ENCODE results near the gene PPM1A. TPM values are rescaled to one million over a fixed set of nuclear protein-coding genes. Genes with fewer than 3 reads are reported as not detected.
A peak's percentile ranks its signal among the peaks of the same experiment; 100 is the strongest.

The PPM1A gene
- total RNA-seq, 1 donor from 2014 or later: 35.5 TPM

- Histone ChIP-seq H3K36me3 (ENCODE audit: control insufficient read depth, insufficient read depth, low read length) (no peaks in the 10 kb centered on the region), H3K4me3 (ENCODE audit: low read depth, low read length) (peak overlapping the region; percentile 70), H3K27me3 (ENCODE audit: control insufficient read depth, insufficient read depth, low read length) (no peaks in the 10 kb centered on the region)
- DNase-seq (ENCODE audit: low read depth): peak; percentile 26
- no peak for TF ChIP-seq CTCF (IDR thresholded peaks at IDR 0.05; ENCODE audit: insufficient read depth, low read length, severe bottlenecking)
- FAIRE-seq: no peak
Measured at GRCh38 chr14:60249321-60250256, 568 bp downstream of the PPM1A start.

- FAIRE-seq: no peak
- TF ChIP-seq CTCF (IDR thresholded peaks at IDR 0.05; ENCODE audit: insufficient read depth, low read length, severe bottlenecking): no peak
- H3K4me3 ChIP-seq (ENCODE audit: low read depth, low read length): peak overlapping the region; percentile 70
- DNase-seq (ENCODE audit: low read depth): peak; percentile 45
- H3K36me3 ChIP-seq (ENCODE audit: control insufficient read depth, insufficient read depth, low read length): no peaks in the 10 kb centered on the region
- H3K27me3 ChIP-seq (ENCODE audit: control insufficient read depth, insufficient read depth, low read length): no peaks in the 10 kb centered on the region
Measured at GRCh38 chr14:60250257-60251035, 1.4 kb downstream of the PPM1A start.

DNA sequence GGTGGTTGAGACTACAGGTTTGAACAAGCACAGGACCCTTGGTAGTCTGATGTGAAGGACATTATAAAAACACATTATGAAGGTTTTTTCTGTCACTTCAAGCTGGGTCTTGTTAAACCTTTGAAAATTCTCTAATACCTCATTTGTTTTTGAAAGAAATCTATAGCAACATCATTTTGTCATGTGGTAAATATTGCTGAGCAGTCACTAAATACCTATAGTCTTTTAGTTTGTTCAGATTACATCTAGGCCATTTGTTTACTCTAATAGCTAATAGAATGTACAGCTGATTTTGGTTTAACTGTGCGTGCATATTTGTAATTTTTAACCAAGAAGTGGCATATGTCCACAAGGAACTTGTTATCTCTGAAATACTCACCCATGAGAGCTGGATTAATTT, 2.9 kb downstream of the PPM1A start:
- Histone ChIP-seq H3K36me3 (ENCODE audit: control insufficient read depth, insufficient read depth, low read length) (no peaks in the 10 kb centered on the region), H3K27me3 (ENCODE audit: control insufficient read depth, insufficient read depth, low read length) (no peaks in the 10 kb centered on the region), H3K4me3 (ENCODE audit: low read depth, low read length) (no peak overlapping the region)
- no peak for TF ChIP-seq CTCF (IDR thresholded peaks at IDR 0.05; ENCODE audit: insufficient read depth, low read length, severe bottlenecking)
- FAIRE-seq: no peak
- peak; percentile 21 for DNase-seq (ENCODE audit: low read depth)

DNA sequence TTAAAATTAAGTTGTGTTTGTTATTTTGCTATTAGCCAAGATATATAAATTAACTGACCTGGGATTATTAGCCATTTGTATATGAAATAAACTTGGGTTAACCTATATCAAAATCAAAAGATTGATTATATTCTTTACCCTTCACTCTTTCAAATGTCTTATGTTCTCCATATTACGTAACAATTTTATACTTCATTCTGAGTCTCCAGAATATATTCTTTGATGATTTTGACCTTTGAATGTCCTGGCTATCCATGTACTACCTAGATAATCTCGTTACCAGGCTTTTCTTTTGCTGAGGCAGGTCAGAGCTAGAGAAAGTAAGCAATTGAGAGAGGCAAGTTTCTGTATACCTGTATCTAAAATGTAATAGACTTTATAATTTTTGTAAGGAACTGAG, 3.6 kb downstream of the PPM1A start:
- no peak overlapping the region for H3K4me3 ChIP-seq (ENCODE audit: low read depth, low read length)
- FAIRE-seq (no peak), DNase-seq (ENCODE audit: low read depth) (no peak)
- no peak for TF ChIP-seq CTCF (IDR thresholded peaks at IDR 0.05; ENCODE audit: insufficient read depth, low read length, severe bottlenecking)
- no peaks in the 10 kb centered on the region for H3K36me3 ChIP-seq (ENCODE audit: control insufficient read depth, insufficient read depth, low read length)
- no peaks in the 10 kb centered on the region for H3K27me3 ChIP-seq (ENCODE audit: control insufficient read depth, insufficient read depth, low read length)

- DNase-seq (ENCODE audit: low read depth) (no peak), FAIRE-seq (no peak)
- no peaks in the 10 kb centered on the region for H3K36me3 ChIP-seq (ENCODE audit: control insufficient read depth, insufficient read depth, low read length)
- no peak overlapping the region for H3K4me3 ChIP-seq (ENCODE audit: low read depth, low read length)
- no peaks in the 10 kb centered on the region for H3K27me3 ChIP-seq (ENCODE audit: control insufficient read depth, insufficient read depth, low read length)
- TF ChIP-seq CTCF (IDR thresholded peaks at IDR 0.05; ENCODE audit: insufficient read depth, low read length, severe bottlenecking): no peak
Measured at GRCh38 chr14:60253649-60254048, 4.6 kb downstream of the PPM1A start.
